H1 (cell line): ENCODE measurements around the gene PFKM. TPM values are rescaled to one million over a fixed set of nuclear protein-coding genes. Genes with fewer than 3 reads are reported as not detected.

Experiments
- BCL11A ChIP-seq, 2 experiments: IDR thresholded peaks; one replicate each; pipeline ENCODE4 v1.6.1; 2011; ENCODE audit warnings: low read depth in 2 of 2, low read length in 2 of 2, mild to moderate bottlenecking in 2 of 2
- CEBPB ChIP-seq: IDR thresholded peaks from 2 replicates; pipeline ENCODE4 v1.6.1; 2012; ENCODE audit warnings: low read depth, low read length
- CHD1 ChIP-seq: IDR thresholded peaks from 2 replicates; pipeline ENCODE4 v1.6.1; 2012; ENCODE audit warnings: low read depth, low read length, improper control_type of control experiment
- CHD2 ChIP-seq: IDR thresholded peaks from 2 replicates; pipeline ENCODE4 v1.6.1; 2012; ENCODE audit warnings: low read length, improper control_type of control experiment
- CHD7 ChIP-seq: fragments of 300-600 bp; sonication (generic); IDR thresholded peaks from 2 replicates; pipeline ENCODE4 v1.7.1; 2012; ENCODE audit warnings: low read length, moderate library complexity, mild to moderate bottlenecking, inconsistent platforms; ENCODE audit not compliant: insufficient replicate concordance
- EGR1 ChIP-seq: IDR thresholded peaks from 2 replicates; pipeline ENCODE4 v1.6.1; 2011; ENCODE audit warnings: low read depth, low read length, borderline replicate concordance
- GABPA ChIP-seq: IDR thresholded peaks from 2 replicates; pipeline ENCODE4 v1.6.1; 2011; ENCODE audit warnings: mild to moderate bottlenecking, low read length, moderate library complexity, borderline replicate concordance; ENCODE audit not compliant: insufficient read depth
- KDM1A ChIP-seq: fragments of 200-600, 300-600 bp; sonication (generic); IDR thresholded peaks from 2 replicates; pipeline ENCODE4 v1.7.1; 2016; ENCODE audit warnings: mild to moderate bottlenecking, low read length, borderline replicate concordance
- RXRA ChIP-seq: IDR thresholded peaks from 2 replicates; pipeline ENCODE4 v1.6.1; 2011; ENCODE audit warnings: low read depth, mild to moderate bottlenecking, low read length, moderate library complexity; ENCODE audit not compliant: insufficient read depth
- SIN3A ChIP-seq, 2 experiments: IDR thresholded peaks in 1 of 2; conservative IDR thresholded peaks in 1 of 2; 2 replicates each; pipeline ENCODE4 v1.6.1; 2011 to 2012; ENCODE audit warnings: low read length in 2 of 2, improper control_type of control experiment in 1 of 2, low read depth in 1 of 2, mild to moderate bottlenecking in 1 of 2
- SP2 ChIP-seq: IDR thresholded peaks from 2 replicates; pipeline ENCODE4 v1.6.1; 2012; ENCODE audit warnings: mild to moderate bottlenecking, low read length, inconsistent platforms
- polyA plus RNA-seq, 7 experiments: library from polyadenylated mRNA; depleted of rRNA in 3 of 7; stranded (reverse) in 5 of 7; unstranded in 2 of 7; fragments of >200 nt in 5 of 7; fragments of 200-250 nt in 2 of 7; gene quantifications; 1 replicate in 5 of 7; 2 replicates in 1 of 7; 4 replicates in 1 of 7; pipeline versions ENCODE4 v1.2.1 to v1.2.3, GENCODE V29; 2011 to 2013; ENCODE audit warnings: missing spikeins in 2 of 7, mixed read lengths in 2 of 7
- total RNA-seq: library from RNA; stranded (reverse); fragmentation: NEBNext Ultra II Directional; extraction: Animal tissue kit (Norgen Biotek cat#: 25700); gene quantifications from 2 replicates; pipeline ENCODE4 v1.2.1, GENCODE V29; 2021

The PFKM gene
- total and polyA plus RNA-seq, 2 of the 8 experiments (the other 6 are each of a cell fraction or from before 2014, with no cell fraction given), result 62.6 to 106 TPM

DNA sequence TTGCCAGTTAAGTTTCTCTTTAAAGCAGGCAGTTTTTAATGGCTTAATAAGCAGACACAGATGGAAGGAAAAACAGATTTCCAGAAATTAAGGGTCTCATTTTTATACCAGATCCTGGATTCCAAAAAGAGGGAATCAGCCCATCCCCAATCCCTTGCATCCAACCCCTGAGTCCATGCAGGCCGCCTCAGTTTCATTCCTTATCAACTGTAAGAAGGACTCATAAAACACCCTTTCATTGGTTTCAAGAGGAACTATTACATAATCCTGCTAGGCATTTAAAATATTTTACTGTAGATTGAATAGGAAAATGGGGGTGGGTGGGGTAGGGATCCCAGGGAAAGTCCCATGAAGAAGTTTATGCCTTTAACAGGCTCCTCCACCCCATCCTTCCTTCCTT is 73.7 kb downstream of the PFKM start (continued):
- no peak for TF ChIP-seq CHD7
- no peak for TF ChIP-seq CHD2
- TF ChIP-seq GABPA, result no peak
- no peak for TF ChIP-seq BCL11A (IDR thresholded peaks at IDR 0.05; ENCODE audit: low read depth in 2 of 2, low read length in 2 of 2)
- TF ChIP-seq RXRA, result no peak
- TF ChIP-seq SP2, result no peak
- TF ChIP-seq EGR1, result no peak
- no peak for TF ChIP-seq CHD1
- TF ChIP-seq CEBPB, result no peak
- TF ChIP-seq SIN3A (conservative IDR thresholded peaks at IDR 0.05 in 1 of 2, IDR thresholded peaks at IDR 0.05 in 1 of 2; ENCODE audit: low read depth in 1 of 2, low read length in 2 of 2), result no peak
- no peak for TF ChIP-seq KDM1A
